Immature natural killer cell (primary cell): ENCODE results near the gene ICAM2. TPM values are rescaled to one million over a fixed set of nuclear protein-coding genes. Genes with fewer than 3 reads are reported as not detected.
"Not testable (repeated sequence)": the region's sequence is repeated elsewhere in the genome, so short reads cannot be mapped to it uniquely, and the experiment has no call there.

Source experiments
- DNase-seq, 3 donors: peaks; one replicate each; pipeline ENCODE4 v3.0.0; 2022; ENCODE audit warnings: mixed read lengths in 1 of 3
- H3K27ac Mint-ChIP-seq, 6 donors: one replicate each; pipeline ENCODE4 v1.8.0; 2020; ENCODE audit warnings: mixed read lengths in 6 of 6, mild to moderate bottlenecking in 5 of 6, inconsistent platforms in 4 of 6, moderate library complexity in 3 of 6
- H3K27me3 Mint-ChIP-seq, 3 donors: one replicate each; pipeline ENCODE4 v1.8.0; 2020 to 2021; ENCODE audit warnings: low read depth in 3 of 3, mild to moderate bottlenecking in 3 of 3, mixed read lengths in 3 of 3, moderate library complexity in 3 of 3, inconsistent platforms in 1 of 3
- H3K36me3 Mint-ChIP-seq, 3 donors: one replicate each; pipeline ENCODE4 v1.8.0; 2020; ENCODE audit warnings: mixed read lengths in 3 of 3, inconsistent platforms in 2 of 3, mild to moderate bottlenecking in 2 of 3
- H3K4me1 Mint-ChIP-seq, 2 donors: one replicate each; pipeline ENCODE4 v1.8.0; 2020; ENCODE audit warnings: inconsistent platforms in 2 of 2, mild to moderate bottlenecking in 2 of 2, mixed read lengths in 2 of 2, moderate library complexity in 1 of 2
- H3K4me3 Mint-ChIP-seq, 5 donors: one replicate each; pipeline ENCODE4 v1.8.0; 2020; ENCODE audit warnings: mild to moderate bottlenecking in 5 of 5, mixed read lengths in 5 of 5, inconsistent platforms in 3 of 5, moderate library complexity in 3 of 5
- H3K9me3 Mint-ChIP-seq, 6 donors: one replicate each; pipeline ENCODE4 v1.8.0; 2020; ENCODE audit warnings: mild to moderate bottlenecking in 6 of 6, mixed read lengths in 6 of 6, inconsistent platforms in 4 of 6, moderate library complexity in 3 of 6
- polyA plus RNA-seq, 3 donors: library from polyadenylated mRNA; unstranded; fragments of 300-500 nt; fragmentation: Illumina TruSeq; gene quantifications; one replicate each; pipeline ENCODE4 v1.2.3, GENCODE V29; 2021

ICAM2 gene
- polyA plus RNA-seq, 3 donors from 2014 or later = 327 to 535 (median 329) TPM

DNA sequence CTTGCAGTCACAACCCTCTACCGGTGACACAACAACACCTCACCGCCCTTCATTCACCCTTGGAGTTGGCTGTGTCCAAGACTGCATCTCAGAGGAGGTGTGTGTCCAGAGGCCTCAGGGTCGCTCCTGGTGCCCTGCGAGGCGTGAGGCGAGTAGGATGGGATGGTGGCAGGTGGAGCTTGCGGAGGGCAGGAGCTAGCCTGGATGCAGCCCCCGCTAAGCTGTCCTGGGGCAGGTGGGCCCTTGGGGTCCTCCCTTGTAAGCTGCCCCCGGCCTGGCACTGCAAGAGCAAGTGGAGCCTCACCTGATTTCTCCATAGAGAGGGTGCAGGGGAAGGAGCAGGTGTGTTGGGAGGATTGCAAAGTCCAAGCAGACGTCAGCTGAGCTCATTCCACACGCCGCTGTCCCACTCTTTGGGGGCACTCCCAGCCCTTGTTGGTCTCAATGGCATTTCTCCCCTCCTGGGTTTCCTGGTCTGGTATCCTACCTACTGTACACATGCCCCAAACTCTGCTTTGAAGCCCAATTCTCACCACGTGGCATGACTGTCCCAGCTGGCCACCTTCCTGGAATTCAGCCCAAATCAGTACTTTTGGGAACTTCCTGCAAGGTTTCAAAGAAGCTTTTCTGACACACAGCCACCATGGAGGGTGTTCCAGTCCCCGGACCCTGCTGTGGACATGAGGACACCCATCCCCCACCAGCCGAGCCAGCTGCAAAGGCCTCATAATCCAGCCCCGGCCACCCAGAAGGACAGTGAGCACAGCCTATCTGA is 18.1 kb upstream of the ICAM2 start:
- Mint-ChIP-seq H3K4me3 (no peak overlapping the region), H3K27ac (peak overlapping the region in 1 of 6 donors; percentile 34), H3K4me1 (peaks cover 4 to 26% of the 10 kb centered on the region in 2 donors), H3K27me3 (peaks cover 0 to 6% (median 5%) of the 10 kb centered on the region in 3 donors), H3K36me3 (peaks cover 30 to 46% (median 33%) of the 10 kb centered on the region in 3 donors), H3K9me3 (no peaks in the 10 kb centered on the region)
- no peak for DNase-seq

DNA sequence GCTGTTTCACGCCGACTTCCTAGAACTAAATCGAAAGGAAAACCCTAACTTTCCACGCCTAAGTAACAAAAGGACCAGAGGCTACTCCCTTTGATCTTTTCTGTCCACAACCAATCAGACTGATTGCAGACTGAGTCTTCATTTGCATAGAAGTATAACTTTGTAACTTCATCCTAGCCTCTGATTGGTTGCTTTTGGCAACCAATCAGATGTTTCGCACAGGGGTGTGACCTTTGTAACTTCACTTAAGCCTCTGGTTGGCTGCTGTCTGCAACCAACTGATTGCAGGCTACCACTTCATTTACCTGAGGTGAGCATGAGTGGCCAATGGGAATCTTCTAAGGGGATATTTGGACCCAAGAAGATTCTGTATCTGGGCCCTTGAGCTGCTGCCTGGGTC is 17.4 kb upstream of the ICAM2 start:
- Mint-ChIP-seq H3K27me3 (peaks cover 0 to 6% (median 5%) of the 10 kb centered on the region in 3 donors), H3K4me1 (peaks cover 4 to 26% of the 10 kb centered on the region in 2 donors), H3K4me3 (no peak overlapping the region), H3K27ac (peak overlapping the region in 1 of 6 donors; percentile 58), H3K9me3 (no peaks in the 10 kb centered on the region), H3K36me3 (peaks cover 25 to 44% (median 34%) of the 10 kb centered on the region in 3 donors)
- DNase-seq = no peak

DNA sequence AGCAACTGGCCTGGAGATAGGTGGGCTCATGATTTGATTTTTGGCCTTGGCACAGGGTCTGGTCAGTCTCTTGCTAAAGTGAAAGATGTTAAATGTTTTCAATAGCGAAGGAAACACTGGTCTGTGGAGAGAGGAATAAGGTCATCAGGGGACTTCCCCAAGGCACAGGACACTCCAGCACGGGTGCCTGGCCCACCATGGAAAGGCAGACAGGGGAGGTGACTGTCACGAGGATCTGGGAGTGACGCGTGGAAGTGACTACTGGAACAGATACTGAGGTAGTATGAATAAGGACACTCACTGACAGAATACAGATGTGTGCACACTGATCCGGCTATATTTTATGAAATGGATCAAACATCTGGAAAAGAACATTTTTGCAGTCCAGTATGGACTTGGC is 16.7 kb upstream of the ICAM2 start:
- Mint-ChIP-seq H3K27ac (peak overlapping the region in 4 of 6 donors; percentile 20 to 82 (median 43)), H3K9me3 (no peaks in the 10 kb centered on the region), H3K4me3 (no peak overlapping the region), H3K4me1 (peaks cover 3 to 22% of the 10 kb centered on the region in 2 donors), H3K27me3 (peaks cover 0 to 6% (median 5%) of the 10 kb centered on the region in 3 donors), H3K36me3 (peaks cover 21 to 39% (median 29%) of the 10 kb centered on the region in 3 donors)
- no peak for DNase-seq

DNA sequence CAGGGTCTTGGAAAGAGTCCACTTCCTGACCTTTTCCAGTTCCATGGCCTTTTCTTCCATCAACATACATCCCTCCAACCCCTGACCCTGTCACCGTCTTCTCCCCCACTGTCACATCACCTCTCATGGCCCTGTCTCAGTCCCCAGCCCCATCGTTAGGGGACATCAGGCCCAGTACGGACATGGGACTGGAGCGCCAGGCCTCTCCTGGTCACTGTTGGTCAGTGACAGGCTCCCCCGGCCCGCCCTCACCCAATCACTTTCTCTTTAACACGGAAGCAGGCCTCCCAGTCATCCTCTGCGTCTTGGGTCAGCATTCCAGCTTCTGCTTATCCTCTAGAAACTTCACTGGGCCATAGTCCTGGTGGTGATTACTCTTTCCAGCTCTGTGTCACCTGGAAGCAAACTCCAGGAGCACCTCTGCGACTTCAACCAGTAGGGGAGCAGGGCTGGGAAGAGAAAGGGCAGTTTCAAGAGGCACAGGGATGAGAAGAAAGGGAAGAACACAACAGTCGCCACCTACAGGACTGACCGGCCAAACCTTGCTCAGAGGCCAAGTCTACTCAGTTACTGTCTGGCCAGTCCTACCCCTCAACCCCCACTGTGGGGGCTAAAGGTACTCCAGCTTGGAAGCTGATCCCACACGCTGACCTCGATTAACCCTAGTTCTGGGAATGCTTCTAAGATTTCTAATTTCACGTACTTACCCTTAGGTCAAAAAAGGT is 15.9 kb upstream of the ICAM2 start:
- Mint-ChIP-seq H3K4me1 (peaks cover 0 to 13% of the 10 kb centered on the region in 2 donors), H3K27ac (peak overlapping the region in 3 of 6 donors; percentile 20 to 82 (median 21)), H3K4me3 (no peak overlapping the region), H3K36me3 (peaks cover 14 to 32% (median 21%) of the 10 kb centered on the region in 3 donors), H3K27me3 (peaks cover 0 to 3% (median 3%) of the 10 kb centered on the region in 3 donors), H3K9me3 (no peaks in the 10 kb centered on the region)
- DNase-seq = no peak

DNA sequence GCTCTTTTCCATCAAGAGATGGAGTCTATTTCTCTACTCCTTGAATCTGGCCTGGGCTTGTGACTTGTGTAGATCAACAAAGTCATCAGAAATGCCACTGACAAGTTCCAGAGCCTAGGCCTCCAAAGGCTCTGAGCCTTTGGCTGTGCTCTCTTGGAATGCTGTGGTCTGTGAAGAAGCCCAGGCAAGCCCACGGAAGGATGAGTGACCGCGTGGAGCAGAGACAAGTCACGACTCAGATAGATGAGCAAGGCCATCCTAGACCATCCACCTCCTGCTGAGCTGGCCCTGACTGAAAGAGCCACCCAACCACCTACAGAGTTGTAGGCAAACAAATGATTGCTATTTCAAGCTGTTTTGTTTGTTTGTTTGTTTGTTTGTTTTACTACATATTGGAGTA is 11.6 kb upstream of the ICAM2 start:
- Mint-ChIP-seq H3K4me3 (no peak overlapping the region), H3K9me3 (no peaks in the 10 kb centered on the region), H3K27ac (no peak overlapping the region), H3K27me3 (peaks cover 0 to 2% (median under 1%) of the 10 kb centered on the region in 3 donors), H3K4me1 (peaks cover 8 to 12% of the 10 kb centered on the region in 2 donors), H3K36me3 (peaks cover under 1 to 10% (median 4%) of the 10 kb centered on the region in 3 donors)
- no peak for DNase-seq

DNA sequence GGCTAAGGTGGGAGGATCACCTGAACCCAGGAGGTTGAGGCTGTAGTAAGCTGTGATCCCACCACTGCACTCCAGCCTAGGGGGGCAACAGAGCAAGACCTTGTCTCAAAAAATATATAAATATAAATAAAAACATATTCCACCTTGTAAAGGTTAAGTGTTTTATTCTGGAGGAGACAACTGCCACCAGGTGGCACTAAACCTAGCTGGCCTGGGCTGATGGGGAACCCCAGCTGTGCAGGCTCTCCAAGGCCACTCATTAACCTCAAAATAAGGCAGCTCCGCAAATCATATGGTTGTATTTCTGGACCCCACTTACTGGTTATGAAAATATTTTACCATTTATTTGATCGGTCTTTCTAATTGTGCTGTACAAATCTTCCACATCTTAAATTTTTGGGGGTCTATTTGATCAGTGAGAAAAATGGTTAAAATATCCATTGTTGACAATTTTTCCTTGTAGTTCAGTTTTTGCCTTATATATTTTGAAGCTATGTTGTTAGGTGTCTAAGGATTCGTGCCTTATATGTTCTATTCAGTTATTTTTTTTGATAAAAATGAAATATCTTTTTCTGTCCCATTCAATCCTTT is 8.5 kb upstream of the ICAM2 start:
- Mint-ChIP-seq H3K4me1 (peaks cover 31 to 36% of the 10 kb centered on the region in 2 donors), H3K36me3 (peaks cover 0 to 3% (median 0%) of the 10 kb centered on the region in 3 donors), H3K27ac (no peak overlapping the region), H3K4me3 (no peak overlapping the region), H3K27me3 (peaks cover 2 to 15% (median 13%) of the 10 kb centered on the region in 3 donors), H3K9me3 (no peaks in the 10 kb centered on the region)
- DNase-seq = peak; percentile 62 to 71 (median 68)

DNA sequence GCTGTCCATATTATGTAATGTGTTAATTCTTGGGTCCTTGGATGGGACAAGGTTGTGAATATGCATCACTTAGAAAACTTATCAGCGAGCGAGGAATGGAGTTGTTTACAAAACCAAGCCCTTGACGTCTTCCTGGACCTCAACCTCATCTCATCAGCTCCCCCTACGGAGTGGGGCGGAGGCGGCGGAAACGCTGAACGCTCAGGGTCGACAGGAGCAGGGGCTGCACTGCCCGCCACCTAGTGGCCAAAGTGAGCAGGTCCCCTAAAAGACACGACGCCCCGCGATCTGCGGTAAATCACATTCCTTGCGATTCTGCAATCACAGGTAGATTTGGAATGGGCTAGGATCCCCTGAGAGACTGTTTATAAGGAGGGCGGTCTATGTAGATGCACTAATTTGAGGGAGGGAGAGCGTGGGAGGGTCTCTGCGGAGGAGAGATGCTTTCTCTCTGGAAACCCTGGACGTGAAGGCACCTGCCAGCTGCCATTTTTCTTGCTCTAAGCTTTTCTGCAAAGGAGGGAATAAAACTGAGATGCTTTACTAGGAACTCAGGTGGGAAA is 5.4 kb upstream of the ICAM2 start:
- DNase-seq = peak; percentile 95 to 96 (median 96)
- H3K4me1 Mint-ChIP-seq = peaks cover 63 to 67% of the 10 kb centered on the region in 2 donors
- H3K9me3 Mint-ChIP-seq = no peaks in the 10 kb centered on the region
- H3K36me3 Mint-ChIP-seq = no peaks in the 10 kb centered on the region
- H3K27me3 Mint-ChIP-seq = peaks cover 15 to 20% (median 20%) of the 10 kb centered on the region in 3 donors
- peak overlapping the region; percentile 77 to 94 (median 89) for H3K4me3 Mint-ChIP-seq
- peak overlapping the region; percentile 96 to 100 (median 100) for H3K27ac Mint-ChIP-seq

DNA sequence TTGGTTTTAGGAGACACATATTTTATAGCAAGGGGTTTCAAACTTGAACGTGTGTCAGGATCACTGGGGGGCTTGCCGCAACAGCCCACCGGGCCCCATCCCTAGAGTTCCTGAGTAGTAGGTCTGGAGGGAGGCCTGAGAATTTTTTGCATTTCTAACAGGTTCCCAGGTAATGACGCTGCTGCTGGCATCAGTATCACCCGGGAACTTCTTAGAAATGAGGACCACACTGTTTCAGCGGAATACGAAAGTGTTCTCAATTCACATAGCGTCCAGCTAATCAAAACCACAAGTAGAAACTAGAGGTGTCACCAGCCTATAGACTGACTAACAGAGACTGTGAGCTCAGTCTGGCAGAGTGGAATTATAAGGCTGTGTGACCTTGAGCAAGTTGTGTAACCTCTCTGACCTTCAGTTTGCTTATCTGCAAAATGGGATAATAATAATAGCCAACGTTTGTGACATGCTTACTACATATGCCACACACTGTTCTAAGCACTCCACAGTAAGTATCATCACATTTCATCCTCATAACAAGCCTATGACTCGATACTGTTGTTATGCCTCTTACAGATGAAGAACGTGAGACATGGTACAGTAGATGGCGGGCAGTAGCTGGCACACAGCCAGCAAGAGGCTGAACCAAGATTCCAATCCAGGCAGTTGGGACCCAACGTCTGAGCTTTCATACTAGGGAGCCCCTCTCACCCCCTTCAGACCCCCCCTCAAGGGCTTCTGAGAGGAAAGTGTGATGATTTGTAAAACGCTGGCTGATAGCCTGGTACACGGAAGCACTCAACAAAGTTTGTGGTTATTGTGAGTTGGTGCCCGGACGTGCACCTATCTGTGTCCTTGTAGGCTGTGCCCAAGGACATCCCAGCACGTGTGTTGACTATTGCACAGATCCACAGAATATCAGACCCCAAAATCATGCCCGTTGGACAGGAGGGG is 4.6 kb upstream of the ICAM2 start:
- H3K27me3 Mint-ChIP-seq = peaks cover 23 to 28% (median 28%) of the 10 kb centered on the region in 3 donors
- peaks cover 64 to 71% of the 10 kb centered on the region in 2 donors for H3K4me1 Mint-ChIP-seq
- H3K27ac Mint-ChIP-seq = peak overlapping the region; percentile 96 to 100 (median 100)
- DNase-seq = peak; percentile 81 to 83 (median 83)
- H3K4me3 Mint-ChIP-seq = peak overlapping the region; percentile 77 to 94 (median 89)
- no peaks in the 10 kb centered on the region for H3K9me3 Mint-ChIP-seq
- H3K36me3 Mint-ChIP-seq = no peaks in the 10 kb centered on the region

DNA sequence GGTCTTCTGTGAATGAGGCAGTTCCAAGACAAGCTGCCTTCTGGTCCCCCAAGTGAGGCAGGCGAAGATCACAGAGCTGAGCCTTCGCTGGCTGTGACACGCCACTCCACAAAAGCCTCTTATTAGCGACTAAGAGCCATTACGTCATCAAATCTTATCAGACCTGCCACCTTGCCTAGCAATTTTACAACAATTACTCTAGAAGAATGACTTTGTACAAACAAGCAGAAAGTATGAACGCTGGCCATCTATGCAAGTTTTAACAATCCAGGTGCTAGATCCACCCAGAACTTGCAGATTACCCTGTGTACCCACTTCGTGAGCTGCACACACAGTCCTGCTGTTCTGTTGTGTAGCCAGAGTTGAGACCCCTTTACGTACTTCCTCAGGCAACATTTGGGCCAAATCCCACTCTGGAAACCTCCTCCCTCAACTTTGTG is 3.8 kb upstream of the ICAM2 start:
- Mint-ChIP-seq H3K9me3 (no peaks in the 10 kb centered on the region), H3K36me3 (no peaks in the 10 kb centered on the region), H3K27ac (peak overlapping the region; percentile 96 to 100 (median 100)), H3K4me1 (peaks cover 68 to 70% of the 10 kb centered on the region in 2 donors), H3K27me3 (peaks cover 28 to 36% (median 31%) of the 10 kb centered on the region in 3 donors), H3K4me3 (peak overlapping the region; percentile 77 to 94 (median 89))
- DNase-seq = peak; percentile 52 to 61 (median 54)

DNA sequence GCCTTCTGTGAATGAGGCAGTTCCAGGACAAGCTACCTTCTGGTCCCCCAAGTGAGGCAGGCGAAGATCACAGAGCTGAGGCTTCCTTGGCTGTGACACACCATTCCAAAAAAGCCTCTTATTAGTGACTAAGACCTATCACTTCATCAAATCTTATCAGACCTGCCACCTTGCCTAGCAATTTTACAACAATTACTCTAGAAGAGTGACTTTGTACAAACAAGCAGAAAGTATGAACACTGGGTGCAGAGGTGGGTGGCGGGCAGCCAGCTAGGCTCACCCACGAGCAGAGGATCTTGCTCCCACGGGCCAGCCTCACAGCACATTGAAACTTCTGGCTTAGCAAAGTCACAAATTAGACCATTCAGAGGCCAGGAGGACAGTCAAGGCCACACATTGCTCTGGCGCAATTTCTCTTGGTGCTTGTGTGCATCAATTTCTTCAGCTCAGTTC is 2.2 kb upstream of the ICAM2 start:
- Mint-ChIP-seq H3K9me3 (no peaks in the 10 kb centered on the region), H3K27ac (peak overlapping the region; percentile 81 to 100 (median 99)), H3K36me3 (no peaks in the 10 kb centered on the region), H3K4me1 (peaks cover 74 to 81% of the 10 kb centered on the region in 2 donors), H3K4me3 (peak overlapping the region; percentile 49 to 100 (median 70)), H3K27me3 (peaks cover 28 to 41% (median 29%) of the 10 kb centered on the region in 3 donors)
- no peak for DNase-seq

DNA sequence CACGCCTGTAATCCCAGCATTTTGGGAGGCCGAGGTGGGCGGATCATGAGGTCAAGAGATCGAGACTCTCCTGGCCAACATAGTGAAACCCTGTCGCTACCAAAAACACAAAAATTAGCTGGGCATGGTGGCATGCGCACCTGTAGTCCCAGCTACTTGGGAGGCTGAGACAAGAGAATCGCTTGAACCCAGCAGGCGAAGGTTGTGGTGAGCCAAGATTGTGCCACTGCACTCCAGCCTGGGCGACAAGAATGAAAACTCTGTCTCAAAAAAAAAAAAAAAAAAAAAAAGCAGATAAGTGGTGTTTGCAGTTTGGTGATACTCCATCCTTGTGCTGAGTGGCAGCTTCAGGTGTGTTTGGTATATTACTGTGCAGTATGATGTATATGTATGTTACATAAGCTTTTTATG is 877 bp downstream of the ICAM2 start:
- Mint-ChIP-seq H3K27me3 (peaks cover 24 to 31% (median 26%) of the 10 kb centered on the region in 3 donors), H3K27ac (peak overlapping the region; percentile 98 to 100 (median 100)), H3K4me1 (peaks cover 78 to 89% of the 10 kb centered on the region in 2 donors), H3K4me3 (peak overlapping the region; percentile 90 to 100 (median 95))
- H3K9me3 Mint-ChIP-seq, H3K36me3 Mint-ChIP-seq: not testable (repeated sequence)
- peak in 1 of 3 donors; percentile 30 for DNase-seq

DNA sequence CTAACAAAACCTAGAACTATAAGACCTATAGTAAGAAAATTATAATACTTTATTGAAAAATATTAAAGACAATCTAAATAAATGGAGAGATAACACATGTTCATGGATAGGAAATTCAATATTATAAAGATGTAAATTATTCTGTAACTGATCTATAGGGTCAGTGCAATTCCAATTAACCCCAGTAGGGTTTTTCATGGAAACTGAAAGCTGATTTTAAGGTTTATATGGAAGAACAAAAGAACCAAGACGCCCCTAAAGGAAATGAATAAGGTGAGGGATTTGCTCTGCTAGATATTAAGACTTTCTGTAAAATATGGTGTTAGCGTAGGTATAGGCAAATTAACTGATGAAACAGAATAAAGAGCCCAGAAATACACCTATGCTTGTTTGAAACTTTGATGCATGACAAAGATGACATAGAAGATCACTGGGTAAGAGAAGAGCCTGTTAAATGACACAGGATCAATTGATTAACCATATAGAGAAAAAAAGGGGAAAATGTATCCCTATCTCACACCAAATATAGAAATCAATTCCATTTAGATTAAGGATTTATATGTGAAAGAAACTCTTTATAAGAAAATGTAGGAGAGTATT is 3.0 kb downstream of the ICAM2 start:
- DNase-seq = peak; percentile 16 to 37 (median 36)
- peak overlapping the region; percentile 98 to 100 (median 100) for H3K27ac Mint-ChIP-seq

More for the DNA sequence above, 3.0 kb downstream of the ICAM2 start:
- peaks cover 0 to 4% (median 2%) of the 10 kb centered on the region in 3 donors for H3K36me3 Mint-ChIP-seq
- H3K4me3 Mint-ChIP-seq = peak overlapping the region; percentile 90 to 100 (median 95)
- H3K4me1 Mint-ChIP-seq = peaks cover 77 to 89% of the 10 kb centered on the region in 2 donors
- H3K27me3 Mint-ChIP-seq = peaks cover 18 to 26% (median 22%) of the 10 kb centered on the region in 3 donors
- H3K9me3 Mint-ChIP-seq = no peaks in the 10 kb centered on the region
